Activated CD4-positive, alpha-beta T cell treated with anti-CD3 and anti-CD28 coated beads, Interleukin-2, amount 10 ng/mL, durations not matched to agents 7 days and 5 days (primary cell): ENCODE data around the gene PHLDA3. TPM values are rescaled to one million over a fixed set of nuclear protein-coding genes. Genes with fewer than 3 reads are reported as not detected.
"Not testable (repeated sequence)": the region's sequence is repeated elsewhere in the genome, so short reads cannot be mapped to it uniquely, and the experiment has no call there.

Experiments
- CTCF ChIA-PET: fragments of 350-600 bp; sonication (Branson Sonifier 250); formaldehyde crosslinking; loops from one replicate; lab custom pipeline; 2021; ENCODE audit warnings: antibody characterized with exemption; lab: Charles Lee
- POLR2A ChIA-PET: fragments of 350-600 bp; sonication (Branson Sonifier 250); formaldehyde crosslinking; loops from one replicate; lab custom pipeline; 2021; ENCODE audit warnings: antibody characterized with exemption; lab: Charles Lee
- DNase-seq: peaks from one replicate; pipeline ENCODE4 v3.0.0-alpha.2; 2020
- H3K27ac Mint-ChIP-seq: one replicate; pipeline ENCODE4 v1.8.0; 2021; ENCODE audit warnings: mild to moderate bottlenecking, moderate library complexity, mixed read lengths
- H3K27me3 Mint-ChIP-seq: one replicate; pipeline ENCODE4 v1.8.0; 2021; ENCODE audit warnings: mixed read lengths
- H3K36me3 Mint-ChIP-seq: one replicate; pipeline ENCODE4 v1.8.0; 2021; ENCODE audit warnings: low read depth, mixed read lengths
- H3K4me1 Mint-ChIP-seq: one replicate; pipeline ENCODE4 v1.8.0; 2021; ENCODE audit warnings: mixed read lengths
- H3K4me3 Mint-ChIP-seq: one replicate; pipeline ENCODE4 v1.8.0; 2021; ENCODE audit warnings: mild to moderate bottlenecking, moderate library complexity, mixed read lengths
- H3K9me3 Mint-ChIP-seq: one replicate; pipeline ENCODE4 v1.8.0; 2021; ENCODE audit warnings: mixed read lengths
- total RNA-seq, 2 experiments: library from RNA; stranded (reverse); gene quantifications; one replicate each; pipeline ENCODE4 v1.2.3, GENCODE V29; 2021

The PHLDA3 gene
- total RNA-seq, 2 experiments from 2014 or later = 12.1 to 18.8 TPM

GRCh38 chr1:201501144-201501543 lies 32.2 kb upstream of the PHLDA3 start:
- Mint-ChIP-seq H3K27me3 (no peaks in the 10 kb centered on the region), H3K4me3 (no peak overlapping the region), H3K9me3 (no peaks in the 10 kb centered on the region), H3K4me1 (peaks cover 26% of the 10 kb centered on the region), H3K27ac (no peak overlapping the region), H3K36me3 (peaks cover 6% of the 10 kb centered on the region)
- no peak for DNase-seq
- CTCF ChIA-PET = interaction anchor here (0.8 to 12.3 kb wide), 6 partner anchors 11 to 53 kb away, joined by 3 to 99 read pairs (median 4); no protein-coding TSS in a partner anchor
- POLR2A ChIA-PET = no interaction called here

GRCh38 chr1:201500670-201501120 lies 31.7 kb upstream of the PHLDA3 start:
- H3K4me3 Mint-ChIP-seq = no peak overlapping the region
- POLR2A ChIA-PET = no interaction called here
- H3K36me3 Mint-ChIP-seq = peaks cover 7% of the 10 kb centered on the region
- no peak for DNase-seq
- no peaks in the 10 kb centered on the region for H3K9me3 Mint-ChIP-seq
- CTCF ChIA-PET = interaction anchor here (0.8 to 12.3 kb wide), 5 partner anchors 11 to 52 kb away, joined by 3 to 99 read pairs (median 6); no protein-coding TSS in a partner anchor
- H3K27ac Mint-ChIP-seq = no peak overlapping the region
- no peaks in the 10 kb centered on the region for H3K27me3 Mint-ChIP-seq
- H3K4me1 Mint-ChIP-seq = peaks cover 21% of the 10 kb centered on the region

- no peaks in the 10 kb centered on the region for H3K9me3 Mint-ChIP-seq
- DNase-seq = no peak
- no peaks in the 10 kb centered on the region for H3K27me3 Mint-ChIP-seq
- POLR2A ChIA-PET = no interaction called here
- CTCF ChIA-PET = interaction anchor here (7.2 to 12.3 kb wide), 2 partner anchors 13 to 18 kb away, joined by 51 to 99 read pairs; no protein-coding TSS in a partner anchor
- H3K4me1 Mint-ChIP-seq = peaks cover 15% of the 10 kb centered on the region
- no peak overlapping the region for H3K4me3 Mint-ChIP-seq
- peaks cover 8% of the 10 kb centered on the region for H3K36me3 Mint-ChIP-seq
- H3K27ac Mint-ChIP-seq = no peak overlapping the region
These were observed 31.0 kb upstream of the PHLDA3 start for GRCh38 chr1:201499795-201500669.

GRCh38 chr1:201499191-201499590 lies 30.2 kb upstream of the PHLDA3 start:
- Mint-ChIP-seq H3K4me1 (peaks cover 9% of the 10 kb centered on the region), H3K27ac (no peak overlapping the region), H3K4me3 (no peak overlapping the region), H3K27me3 (no peaks in the 10 kb centered on the region), H3K36me3 (peaks cover 15% of the 10 kb centered on the region), H3K9me3 (no peaks in the 10 kb centered on the region)
- ChIA-PET POLR2A (no interaction called here), CTCF (interaction anchor here (0.9 to 12.3 kb wide), 5 partner anchors 10 to 51 kb away, joined by 3 to 99 read pairs (median 4); partner anchors contain the start of gene PHLDA3)
- no peak for DNase-seq

GRCh38 chr1:201498621-201499020 lies 29.6 kb upstream of the PHLDA3 start:
- ChIA-PET CTCF (interaction anchor here (0.9 to 12.3 kb wide), 6 partner anchors 9 to 50 kb away, joined by 3 to 99 read pairs (median 4); partner anchors contain the start of gene PHLDA3), POLR2A (no interaction called here)
- Mint-ChIP-seq H3K36me3 (peaks cover 20% of the 10 kb centered on the region), H3K27me3 (no peaks in the 10 kb centered on the region), H3K27ac (no peak overlapping the region), H3K4me3 (no peak overlapping the region), H3K4me1 (peaks cover 3% of the 10 kb centered on the region), H3K9me3 (no peaks in the 10 kb centered on the region)
- no peak for DNase-seq

- Mint-ChIP-seq H3K27me3 (no peaks in the 10 kb centered on the region), H3K4me1 (no peaks in the 10 kb centered on the region), H3K4me3 (no peak overlapping the region), H3K27ac (no peak overlapping the region), H3K9me3 (no peaks in the 10 kb centered on the region), H3K36me3 (peaks cover 26% of the 10 kb centered on the region)
- ChIA-PET POLR2A (no interaction called here), CTCF (interaction anchor here (0.9 to 12.3 kb wide), 6 partner anchors 10 to 50 kb away, joined by 3 to 99 read pairs (median 4); partner anchors contain the start of gene PHLDA3)
- no peak for DNase-seq
These were observed 29.0 kb upstream of the PHLDA3 start for GRCh38 chr1:201497935-201498509.

- no peak for DNase-seq
- peaks cover under 1% of the 10 kb centered on the region for H3K4me1 Mint-ChIP-seq
- no peak overlapping the region for H3K4me3 Mint-ChIP-seq
- peaks cover 31% of the 10 kb centered on the region for H3K36me3 Mint-ChIP-seq
- H3K9me3 Mint-ChIP-seq = no peaks in the 10 kb centered on the region
- ChIA-PET CTCF (interaction anchor here (3.2 to 12.3 kb wide), 2 partner anchors 14 to 16 kb away, joined by 16 to 99 read pairs; no protein-coding TSS in a partner anchor), POLR2A (no interaction called here)
- H3K27me3 Mint-ChIP-seq = no peaks in the 10 kb centered on the region
- H3K27ac Mint-ChIP-seq = no peak overlapping the region
These were observed 27.3 kb upstream of the PHLDA3 start for GRCh38 chr1:201496296-201496690.

GRCh38 chr1:201495551-201496295 lies 26.7 kb upstream of the PHLDA3 start:
- POLR2A ChIA-PET = no interaction called here
- H3K4me3 Mint-ChIP-seq = no peak overlapping the region

GRCh38 chr1:201493757-201494617 lies 25.0 kb upstream of the PHLDA3 start:
- POLR2A ChIA-PET = no interaction called here
- Mint-ChIP-seq H3K9me3 (no peaks in the 10 kb centered on the region), H3K4me1 (peaks cover 7% of the 10 kb centered on the region), H3K27me3 (no peaks in the 10 kb centered on the region), H3K36me3 (peaks cover 37% of the 10 kb centered on the region), H3K4me3 (no peak overlapping the region), H3K27ac (no peak overlapping the region)
- no peak for DNase-seq
- CTCF ChIA-PET = interaction anchor here (1.0 to 12.3 kb wide), 3 partner anchors 9 to 19 kb away, joined by 3 to 99 read pairs (median 16); no protein-coding TSS in a partner anchor

More at GRCh38 chr1:201495551-201496295, 26.7 kb upstream of the PHLDA3 start:
- Mint-ChIP-seq H3K4me1 (peaks cover 4% of the 10 kb centered on the region), H3K36me3 (peaks cover 33% of the 10 kb centered on the region), H3K27ac (no peak overlapping the region), H3K27me3 (no peaks in the 10 kb centered on the region), H3K9me3 (no peaks in the 10 kb centered on the region)
- DNase-seq = no peak
- CTCF ChIA-PET = interaction anchor here (3.2 to 12.3 kb wide), 2 partner anchors 13 to 17 kb away, joined by 16 to 99 read pairs; no protein-coding TSS in a partner anchor

- H3K27ac Mint-ChIP-seq, H3K27me3 Mint-ChIP-seq, H3K9me3 Mint-ChIP-seq, DNase-seq, POLR2A ChIA-PET, H3K4me3 Mint-ChIP-seq, H3K4me1 Mint-ChIP-seq: not testable (repeated sequence)
- CTCF ChIA-PET = interaction anchor here (1.0 kb wide), 1 partner anchor 19 kb away, joined by 4 read pairs; no protein-coding TSS in a partner anchor
- peaks cover 42% of the 10 kb centered on the region for H3K36me3 Mint-ChIP-seq
These were observed 24.2 kb upstream of the PHLDA3 start for GRCh38 chr1:201493026-201493656.

- ChIA-PET CTCF (interaction anchor here (0.9 to 1.8 kb wide), 4 partner anchors 11 to 211 kb away, joined by 3 to 14 read pairs (median 3); no protein-coding TSS in a partner anchor), POLR2A (no interaction called here)
- peaks cover 42% of the 10 kb centered on the region for H3K36me3 Mint-ChIP-seq
- H3K27ac Mint-ChIP-seq = no peak overlapping the region
- no peaks in the 10 kb centered on the region for H3K27me3 Mint-ChIP-seq
- H3K4me1 Mint-ChIP-seq = peaks cover 7% of the 10 kb centered on the region
- no peak for DNase-seq
- H3K4me3 Mint-ChIP-seq = no peak overlapping the region
- no peaks in the 10 kb centered on the region for H3K9me3 Mint-ChIP-seq
These were observed 23.0 kb upstream of the PHLDA3 start for GRCh38 chr1:201491896-201492511.
